Measurements from ENCODE around the gene ADRM1. TPM values are rescaled to one million over a fixed set of nuclear protein-coding genes. Genes with fewer than 3 reads are reported as not detected.

ADRM1 gene
- total RNA-seq, 1 donor from 2014 or later, result 130 TPM

DNA sequence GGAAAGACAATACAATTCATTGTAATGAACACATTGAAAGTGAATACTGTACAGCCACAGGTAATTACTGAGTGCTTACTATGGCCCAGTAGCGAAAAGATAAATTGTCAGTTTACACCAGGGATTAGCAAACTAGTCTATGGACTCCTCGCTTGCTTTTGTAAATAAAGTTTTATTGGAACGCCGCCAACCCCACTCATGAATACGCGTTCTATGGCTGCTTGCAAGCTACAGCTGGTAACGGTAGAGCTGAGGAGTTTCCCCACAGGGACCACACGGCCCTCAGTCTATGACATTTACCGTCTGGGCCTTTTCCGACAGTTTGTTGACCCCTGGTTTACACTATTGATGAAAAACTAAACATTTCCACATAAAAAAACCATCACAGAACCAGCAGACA lies 40.1 kb downstream of the ADRM1 start:
- no peak for DNase-seq

GRCh38 chr20:62344092-62344491 lies 41.3 kb downstream of the ADRM1 start:
- no peak for DNase-seq

DNA sequence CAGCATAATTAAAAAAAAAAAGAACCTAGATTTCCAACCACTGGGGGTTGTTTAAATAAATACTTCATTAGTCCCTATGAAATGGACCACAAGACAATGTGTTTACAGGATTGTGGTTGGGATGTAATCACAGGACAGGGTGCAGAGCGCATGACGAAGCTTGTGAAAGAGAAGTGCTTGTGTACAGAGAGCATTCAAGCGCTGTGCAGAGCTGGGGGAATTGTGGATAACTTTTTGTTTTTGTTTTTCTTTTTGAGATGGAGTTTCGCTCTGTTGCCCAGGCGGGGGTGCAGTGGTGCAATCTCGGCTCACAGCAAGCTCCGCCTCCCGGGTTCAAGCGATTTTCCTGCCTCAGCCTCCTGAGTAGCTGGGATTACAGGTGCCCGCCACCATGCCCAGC lies 42.0 kb downstream of the ADRM1 start:
- DNase-seq, result no peak

GRCh38 chr20:62345681-62346370 lies 43.0 kb downstream of the ADRM1 start:
- DNase-seq, result no peak

GRCh38 chr20:62346398-62347150 lies 43.8 kb downstream of the ADRM1 start:
- DNase-seq, result no peak

DNA sequence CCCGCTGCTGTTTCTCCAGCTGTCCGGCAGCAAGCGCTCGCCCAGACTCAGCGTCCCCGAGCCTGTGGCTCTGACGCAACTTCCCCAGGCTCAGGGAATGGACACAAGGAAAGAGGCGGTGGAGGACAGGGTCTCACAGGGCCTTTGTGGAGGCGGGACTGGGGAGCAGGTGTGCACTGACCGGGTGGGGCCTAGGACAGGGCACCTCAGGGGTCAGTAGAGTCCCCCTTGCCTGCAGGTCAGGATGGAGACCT lies 44.3 kb downstream of the ADRM1 start:
- DNase-seq, result no peak

DNA sequence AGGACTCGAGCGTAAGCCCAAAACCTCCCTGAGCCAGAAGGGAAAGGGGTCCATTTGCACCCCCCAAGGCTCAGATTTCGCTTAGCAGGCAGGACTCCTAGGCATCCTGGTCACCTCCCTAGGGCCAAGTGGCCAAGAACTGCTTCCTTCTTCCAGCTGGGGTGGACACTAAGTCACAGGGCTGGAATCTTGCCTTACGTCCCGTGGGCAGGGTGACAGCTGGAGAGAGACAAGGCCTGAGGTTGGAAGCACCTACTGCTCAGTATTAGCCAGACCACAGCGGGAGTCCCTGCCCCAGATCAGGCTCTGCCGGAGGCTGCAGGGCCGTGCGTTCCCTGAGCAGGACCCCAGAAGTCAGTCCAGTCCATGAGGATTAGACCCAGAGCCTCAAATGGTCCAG lies 44.6 kb downstream of the ADRM1 start:
- DNase-seq, result no peak

DNA sequence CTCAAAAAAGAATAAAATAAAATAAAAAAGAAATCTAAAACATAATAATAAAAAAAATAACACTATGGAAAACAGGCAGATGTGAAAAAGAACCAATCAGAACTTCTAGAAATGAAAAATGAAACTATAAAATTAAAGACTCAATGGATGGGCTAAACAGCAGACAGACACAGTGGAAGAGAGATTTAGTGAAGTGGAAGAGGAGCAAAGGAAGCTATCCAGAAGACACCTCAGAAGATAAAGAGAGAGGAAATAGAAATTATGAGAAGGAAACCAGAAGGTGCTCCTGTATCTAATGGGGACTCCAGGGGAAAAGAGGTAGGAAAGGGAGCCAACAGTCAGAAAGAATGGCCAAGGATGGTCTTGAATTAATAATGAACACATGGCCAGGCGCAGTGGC lies 45.8 kb downstream of the ADRM1 start:
- no peak for DNase-seq

DNA sequence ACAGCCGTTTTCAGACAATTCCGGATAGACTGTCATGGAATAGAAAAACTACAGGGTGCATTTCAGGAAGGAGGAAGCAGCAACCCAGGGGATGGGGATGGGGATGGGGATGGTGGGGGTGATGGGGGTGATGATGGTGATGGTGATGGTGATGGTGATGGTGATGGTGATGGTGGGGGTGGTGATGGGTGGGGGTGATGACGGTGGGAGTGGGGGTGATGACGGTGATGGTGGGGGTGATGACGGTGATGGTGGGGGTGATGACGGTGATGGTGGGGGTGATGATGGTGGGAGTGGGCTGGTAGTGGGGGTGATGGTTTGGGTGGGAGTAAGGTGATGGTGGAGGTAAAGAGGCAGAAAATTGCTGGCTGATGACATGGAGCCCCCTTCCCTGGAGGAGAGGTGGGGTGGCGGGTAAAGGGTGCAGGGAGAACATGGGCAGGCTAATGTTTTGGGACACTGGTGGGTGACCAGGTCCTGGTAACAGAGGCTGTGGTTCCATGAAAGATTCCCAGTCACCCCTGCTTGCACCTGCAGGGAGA lies 46.8 kb downstream of the ADRM1 start:
- DNase-seq, result no peak

GRCh38 chr20:62350098-62350628 lies 47.4 kb downstream of the ADRM1 start:
- peak; percentile 28 for DNase-seq

GRCh38 chr20:62350629-62351422 lies 48.0 kb downstream of the ADRM1 start:
- DNase-seq, result no peak

DNA sequence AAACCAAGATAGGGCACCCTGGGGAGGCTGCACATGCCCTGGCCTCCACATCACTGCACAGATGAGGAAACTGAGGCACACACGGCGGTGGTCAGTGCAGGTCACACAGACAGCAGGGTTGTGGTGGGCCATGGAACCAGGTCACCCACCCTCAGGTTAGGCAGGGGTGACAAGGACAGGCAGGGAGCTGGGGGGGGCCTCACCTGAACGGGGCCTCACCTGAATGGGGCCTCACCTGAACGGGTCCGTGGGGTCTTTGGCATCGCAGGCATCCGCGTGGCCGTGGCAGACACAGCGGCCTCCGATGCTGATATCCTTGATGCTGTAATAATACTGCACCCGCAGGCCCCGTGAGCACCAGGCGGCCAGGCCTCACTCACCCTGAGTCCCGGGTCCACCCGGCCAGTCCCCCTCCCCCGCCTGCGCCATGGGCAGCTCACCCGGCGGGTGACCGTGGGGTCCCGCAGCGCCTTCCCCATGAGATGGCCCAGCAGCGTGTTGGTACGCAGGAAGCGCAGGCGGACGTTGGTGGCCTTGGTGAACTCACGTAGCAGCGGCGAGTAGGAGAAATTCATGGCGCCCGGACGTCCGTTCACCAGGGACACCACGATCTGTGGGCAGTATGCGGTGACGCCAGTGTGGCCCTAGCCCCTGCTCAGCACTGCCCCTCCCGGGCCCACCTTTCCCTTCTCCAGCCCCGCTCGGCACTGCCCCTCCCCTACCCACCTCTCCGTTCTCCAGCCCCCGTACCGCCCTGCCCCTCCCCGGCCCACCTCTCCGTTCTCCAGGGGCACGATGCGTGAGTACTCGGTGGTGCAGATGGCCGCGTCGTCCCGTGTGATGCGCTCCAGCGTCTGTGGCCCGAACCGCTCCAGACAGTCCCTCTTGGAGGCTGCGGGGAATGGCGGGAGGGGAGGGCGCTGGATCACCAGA lies 48.9 kb downstream of the ADRM1 start:
- DNase-seq, result no peak

DNA sequence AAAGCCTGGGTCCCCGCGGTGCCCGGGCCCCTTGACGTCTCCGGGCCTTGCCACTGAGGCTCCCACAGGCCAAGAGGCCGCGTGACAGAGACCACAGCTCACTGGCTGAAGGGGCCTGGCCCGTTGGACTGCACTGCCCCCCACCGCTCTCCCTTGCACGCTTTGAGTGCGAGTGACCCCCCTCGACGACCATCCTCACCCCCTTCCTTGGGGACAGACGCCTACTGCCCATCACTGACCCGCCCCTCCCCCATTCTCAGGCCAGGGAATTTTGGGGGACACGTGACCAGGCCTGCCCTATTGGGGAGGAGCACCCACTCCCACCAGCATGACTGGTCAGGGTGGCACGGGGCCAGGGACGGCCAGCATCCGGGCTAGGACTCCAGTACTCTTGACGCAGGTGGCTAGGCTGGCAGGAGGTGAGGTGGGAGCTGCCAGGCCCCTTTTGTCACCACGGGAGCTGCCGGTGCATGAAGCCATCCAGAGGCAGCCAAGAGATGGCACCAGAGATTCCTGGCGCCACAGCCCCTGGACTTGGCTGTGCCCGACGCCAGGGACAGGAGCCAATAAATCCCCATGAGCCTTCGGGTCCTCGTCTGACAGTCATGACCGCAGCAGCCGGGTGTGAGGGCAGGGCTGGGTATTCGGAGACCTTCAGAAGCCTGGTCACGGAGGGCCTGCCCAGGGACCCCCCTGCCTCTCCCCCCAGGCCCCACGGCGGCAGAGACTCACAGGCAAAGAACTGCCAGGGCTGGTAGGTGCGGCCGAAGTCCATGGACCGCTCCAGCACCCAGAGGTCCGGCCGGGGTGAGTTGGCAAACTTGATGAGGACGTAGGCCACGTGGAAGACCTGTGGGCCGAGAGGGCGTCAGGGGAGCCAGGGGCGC lies 49.8 kb downstream of the ADRM1 start:
- no peak for DNase-seq

- DNase-seq, result no peak
Observed at GRCh38 chr20:62353289-62354030, 50.7 kb downstream of the ADRM1 start.

DNA sequence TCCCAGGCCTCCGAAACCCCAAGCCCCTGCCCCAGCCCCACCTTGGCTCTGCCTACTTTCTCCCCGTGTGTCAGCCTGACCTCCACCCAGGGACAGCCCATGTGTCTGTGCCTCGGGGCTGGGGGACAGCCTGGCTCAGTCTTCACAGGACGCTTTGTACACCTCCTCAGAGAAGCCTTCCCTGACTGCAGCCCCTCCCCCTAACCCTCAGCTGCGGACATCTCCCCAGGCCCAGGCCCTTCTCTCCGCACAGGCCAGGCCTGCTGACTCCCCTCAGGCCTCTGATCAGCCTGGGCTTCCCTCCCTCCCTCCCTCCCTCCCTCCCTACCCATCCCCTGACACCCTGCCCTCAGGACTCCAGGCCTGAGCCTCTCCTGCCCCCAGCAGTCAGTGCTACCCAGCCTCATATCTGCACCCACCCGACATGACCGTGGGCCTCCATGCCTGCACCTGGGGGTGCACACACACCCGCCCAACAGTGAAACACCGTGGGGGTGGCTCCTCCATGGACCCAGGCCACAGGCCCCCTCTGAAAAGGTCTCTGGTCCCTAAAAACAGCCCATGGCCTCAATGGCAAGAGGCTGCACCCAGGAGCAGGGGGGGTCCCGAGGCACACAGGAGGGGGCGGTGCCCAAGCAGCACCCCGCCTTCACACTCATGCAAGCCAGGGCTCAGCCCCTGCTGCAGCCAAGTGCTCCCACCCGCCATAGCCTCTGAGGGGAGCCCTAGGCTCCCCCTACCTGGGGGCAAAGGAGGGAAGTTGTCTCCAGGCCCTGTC lies 51.4 kb downstream of the ADRM1 start:
- DNase-seq, result no peak

GRCh38 chr20:62354811-62355341 lies 52.1 kb downstream of the ADRM1 start:
- no peak for DNase-seq

DNA sequence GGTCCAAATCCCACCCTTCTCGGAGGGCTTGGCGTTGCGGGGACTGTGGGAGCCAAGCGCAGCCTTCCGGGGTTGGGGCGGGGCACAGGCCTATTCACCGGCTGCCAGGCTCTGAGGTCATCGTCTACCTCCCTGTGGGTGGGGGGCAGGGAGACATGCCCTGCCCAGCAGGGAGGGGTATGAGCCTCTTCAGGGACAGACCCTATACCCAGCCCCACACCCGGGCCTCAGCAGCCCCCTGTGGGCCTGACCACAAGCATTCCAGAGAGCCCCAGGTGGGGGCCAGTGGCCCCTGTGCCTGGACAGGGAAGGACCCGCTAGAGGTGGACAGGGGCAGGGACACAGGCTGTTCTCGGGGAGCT lies 52.7 kb downstream of the ADRM1 start:
- DNase-seq, result peak; percentile 58

GRCh38 chr20:62355878-62356588 lies 53.2 kb downstream of the ADRM1 start:
- DNase-seq, result peak; percentile 25
